Eye (tissue), 1 donor: ENCODE results near the gene BSN.

Experiments used
- DNase-seq: peaks from one replicate; pipeline ENCODE4 v3.0.0-alpha.2; 2015

The BSN gene

DNA sequence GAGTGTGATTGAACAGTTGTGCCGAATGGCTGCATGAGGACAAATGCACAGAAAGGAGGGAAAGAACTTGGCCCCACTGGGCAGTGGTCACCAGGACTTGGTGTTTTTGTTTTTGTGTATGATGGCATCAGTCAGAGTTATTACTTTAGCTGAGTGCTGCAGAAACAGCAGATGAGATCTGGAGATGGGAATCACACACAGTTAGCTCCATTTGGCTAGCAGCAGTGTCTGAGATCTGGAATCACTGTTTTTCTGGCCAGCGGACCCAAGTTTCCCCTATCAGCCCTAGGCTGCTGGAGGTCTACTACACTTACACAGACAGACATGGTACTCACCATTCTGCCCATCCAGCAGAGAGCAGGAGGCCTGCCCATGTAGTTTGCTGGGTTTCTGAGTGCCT lies 74.0 kb downstream of the BSN start:
- DNase-seq: no peak

DNA sequence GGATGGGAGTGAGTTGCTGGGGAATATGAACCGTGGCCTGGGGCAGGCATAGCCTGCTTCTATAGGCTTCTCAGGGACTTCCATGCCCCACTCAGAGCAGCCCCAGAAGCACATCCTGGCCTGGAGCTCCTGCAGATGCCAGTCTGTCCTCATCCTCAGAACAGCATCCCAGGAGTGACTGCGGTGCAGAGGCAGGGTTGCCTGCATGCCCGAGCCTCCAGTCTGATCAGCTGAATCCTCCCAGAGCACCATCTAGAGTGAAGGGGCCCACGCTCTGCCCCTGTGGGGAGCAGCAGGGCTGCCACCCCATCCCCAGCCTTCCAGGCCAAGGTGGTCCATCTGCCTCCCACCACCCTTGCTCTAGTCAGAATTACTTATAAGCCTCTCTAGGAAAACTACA lies 75.2 kb downstream of the BSN start:
- DNase-seq: no peak

DNA sequence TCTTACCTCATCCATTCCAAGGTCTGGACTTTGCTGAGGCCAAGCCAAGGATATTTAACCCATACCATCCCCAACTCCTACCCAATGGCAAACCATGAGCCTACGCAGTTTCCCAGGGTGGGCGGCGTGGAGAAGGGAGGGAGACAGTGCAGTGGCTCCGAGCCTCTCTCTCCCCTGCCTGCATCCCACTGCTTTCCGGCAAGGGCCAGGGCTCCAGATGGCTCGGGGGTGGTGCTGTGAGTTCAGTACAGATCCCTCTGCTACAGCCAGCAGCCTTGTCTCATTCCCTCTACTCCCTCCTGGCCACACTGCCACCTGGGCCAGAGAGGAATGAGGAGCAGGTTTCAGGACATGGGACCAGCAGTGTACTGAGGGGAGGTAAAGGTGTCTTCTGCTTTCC lies 75.6 kb downstream of the BSN start:
- no peak for DNase-seq

DNA sequence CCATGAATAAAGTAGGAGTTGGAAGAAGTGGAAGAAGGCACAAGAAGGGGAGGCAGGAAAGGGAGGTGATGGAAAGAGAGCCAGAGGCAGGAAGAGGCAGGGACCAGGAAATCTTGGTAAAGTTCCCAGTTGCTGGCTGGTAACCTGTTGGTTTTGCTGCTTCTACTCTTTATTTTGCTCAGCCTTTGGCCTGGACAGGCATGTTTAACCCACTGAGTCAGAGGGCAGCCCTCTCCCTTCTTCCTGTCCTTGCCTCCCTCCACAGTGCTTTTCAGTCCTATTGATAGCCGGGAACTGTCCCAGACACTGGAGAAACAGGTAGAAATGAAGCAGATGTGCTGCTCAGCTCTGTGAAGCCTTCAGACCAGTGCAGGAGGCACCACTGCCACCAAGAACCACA lies 76.5 kb downstream of the BSN start:
- DNase-seq: no peak

DNA sequence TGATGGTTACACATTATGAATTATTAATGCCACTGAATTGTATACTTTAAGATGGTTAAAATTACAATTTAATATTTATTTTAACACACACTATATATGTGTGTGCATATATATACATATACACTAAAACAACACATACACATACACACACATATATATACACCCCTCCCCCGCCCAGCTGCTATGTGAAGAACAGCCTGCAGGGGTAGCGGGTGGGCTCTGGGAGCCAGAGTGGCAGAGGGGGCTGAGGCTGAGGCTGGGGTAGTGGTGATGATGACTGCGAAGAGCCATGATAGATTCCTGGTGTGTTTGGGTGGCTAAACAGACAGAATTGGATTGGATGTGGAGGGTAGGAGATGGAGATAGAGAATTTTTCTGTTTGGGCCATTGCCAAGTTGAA lies 80.5 kb downstream of the BSN start:
- no peak for DNase-seq

DNA sequence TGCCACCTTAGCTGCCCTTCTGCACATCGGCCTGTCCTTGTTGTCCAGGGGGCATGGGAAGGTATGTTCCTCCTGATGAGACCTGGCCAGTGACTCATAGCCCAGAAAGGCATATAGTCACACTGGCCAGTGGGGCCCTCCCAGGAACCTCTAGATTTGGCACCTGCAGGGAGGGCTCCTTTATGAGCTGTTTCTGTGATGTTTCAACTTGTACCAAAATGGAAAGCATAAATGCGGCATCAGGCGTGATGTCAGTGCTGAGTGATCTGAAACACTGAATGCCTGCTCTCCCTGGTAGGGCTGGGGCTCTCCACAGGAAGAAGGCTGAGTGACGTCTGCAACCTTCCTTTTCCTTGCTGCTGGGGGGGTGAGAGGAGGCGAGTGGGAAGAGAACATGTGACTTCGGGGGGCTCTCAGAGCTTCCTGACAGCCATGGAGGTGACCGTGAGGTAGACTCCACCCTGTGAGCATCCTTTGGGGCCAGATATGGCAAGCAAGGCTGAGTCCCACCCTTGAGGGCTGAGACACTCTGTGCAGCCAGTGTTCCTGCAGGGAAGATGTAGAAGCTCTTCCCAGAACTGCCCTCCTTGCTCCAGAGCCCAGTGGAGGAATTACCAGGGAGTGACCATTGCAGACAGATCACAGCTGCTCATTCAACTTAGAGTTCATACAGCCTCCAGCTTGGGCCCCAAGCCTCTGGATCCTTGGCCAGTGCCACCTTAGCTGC lies 82.8 kb downstream of the BSN start:
- no peak for DNase-seq

DNA sequence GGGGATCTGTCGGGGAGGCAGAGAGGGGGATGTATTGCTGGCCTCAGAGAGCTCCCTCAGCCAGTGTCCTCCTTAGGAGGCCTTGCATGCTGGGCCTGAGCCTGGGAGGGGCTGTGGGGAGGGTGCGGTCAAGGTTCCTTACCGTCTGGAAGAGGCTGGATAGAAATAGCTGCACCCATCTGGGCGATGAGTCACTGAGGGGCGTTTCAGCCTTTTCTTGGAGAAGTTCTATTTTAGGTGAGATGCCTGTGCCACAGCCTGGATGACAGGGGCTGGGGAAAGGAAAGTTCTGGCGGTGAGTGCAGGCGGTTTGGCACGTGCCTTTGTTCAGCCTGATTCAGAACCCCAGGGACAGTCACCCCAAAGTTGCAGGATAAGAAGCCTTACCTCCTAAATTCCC lies 84.2 kb downstream of the BSN start:
- DNase-seq: no peak

DNA sequence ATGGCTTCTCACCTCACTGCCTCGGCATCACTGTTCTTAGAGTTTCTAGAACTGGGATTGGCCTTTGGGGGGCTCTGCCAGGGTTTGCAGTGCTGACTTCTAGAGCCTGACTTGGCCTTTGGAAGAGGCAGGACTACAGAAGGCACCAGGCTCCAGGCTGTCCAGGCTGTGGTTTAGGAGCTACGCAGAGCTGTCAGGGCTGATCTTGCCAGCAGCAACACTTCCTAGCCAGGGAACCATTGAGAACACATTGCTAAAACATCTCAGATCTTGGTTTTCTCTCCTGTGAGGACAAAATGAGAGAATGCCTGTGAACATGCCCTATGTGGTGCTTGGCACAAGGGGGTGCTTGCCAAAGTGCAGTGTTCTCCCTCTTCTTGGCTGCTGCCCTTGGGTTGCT lies 85.3 kb downstream of the BSN start:
- no peak for DNase-seq

DNA sequence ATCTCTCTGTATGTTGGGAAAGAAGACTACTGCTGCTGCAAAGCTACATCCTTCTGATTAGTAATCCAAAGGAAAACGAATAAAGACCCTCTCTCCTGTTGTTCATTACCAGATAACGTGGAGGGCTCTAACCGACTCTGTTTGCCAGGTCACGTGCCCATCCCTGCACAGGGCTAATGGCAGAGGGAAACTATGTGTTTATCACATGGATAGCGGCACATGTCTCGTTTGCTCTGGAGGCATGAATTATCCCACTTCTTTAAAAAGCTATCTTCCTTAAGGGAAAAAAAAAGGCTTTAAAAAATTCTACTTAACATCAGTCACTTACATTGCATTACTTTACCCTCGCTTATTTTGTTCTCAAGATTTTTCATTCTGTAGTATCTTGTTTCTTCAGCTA lies 87.0 kb downstream of the BSN start:
- DNase-seq: no peak

DNA sequence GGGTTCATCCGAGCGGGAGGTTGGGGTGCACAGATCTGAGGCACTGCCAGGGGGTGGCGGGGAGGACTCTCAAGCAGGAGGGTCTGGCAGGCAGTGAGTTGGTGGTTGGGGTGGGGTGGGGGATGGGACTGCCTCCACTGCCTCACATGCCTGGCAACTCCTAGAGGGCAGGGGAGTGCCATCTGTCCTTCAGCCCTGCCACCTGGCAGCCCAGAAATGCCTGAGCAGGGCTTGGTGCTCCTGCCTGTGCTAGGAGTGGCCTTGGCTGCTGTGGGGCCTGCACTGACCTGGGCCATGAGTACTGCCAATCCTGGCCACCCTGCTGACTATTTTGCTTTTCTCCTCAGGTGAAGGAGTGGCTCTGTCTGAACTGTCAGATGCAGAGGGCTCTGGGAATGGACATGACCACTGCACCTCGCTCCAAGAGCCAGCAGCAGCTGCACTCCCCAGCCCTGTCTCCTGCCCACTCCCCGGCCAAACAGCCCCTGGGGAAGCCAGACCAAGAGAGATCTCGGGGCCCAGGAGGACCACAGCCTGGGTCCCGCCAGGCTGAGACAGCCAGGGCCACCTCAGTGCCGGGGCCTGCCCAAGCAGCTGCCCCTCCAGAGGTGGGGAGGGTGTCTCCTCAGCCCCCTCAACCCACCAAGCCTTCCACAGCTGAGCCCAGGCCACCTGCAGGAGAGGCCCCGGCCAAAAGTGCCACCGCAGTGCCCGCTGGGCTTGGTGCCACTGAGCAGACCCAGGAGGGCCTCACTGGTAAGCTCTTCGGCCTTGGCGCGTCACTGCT lies 87.8 kb downstream of the BSN start:
- DNase-seq: no peak

DNA sequence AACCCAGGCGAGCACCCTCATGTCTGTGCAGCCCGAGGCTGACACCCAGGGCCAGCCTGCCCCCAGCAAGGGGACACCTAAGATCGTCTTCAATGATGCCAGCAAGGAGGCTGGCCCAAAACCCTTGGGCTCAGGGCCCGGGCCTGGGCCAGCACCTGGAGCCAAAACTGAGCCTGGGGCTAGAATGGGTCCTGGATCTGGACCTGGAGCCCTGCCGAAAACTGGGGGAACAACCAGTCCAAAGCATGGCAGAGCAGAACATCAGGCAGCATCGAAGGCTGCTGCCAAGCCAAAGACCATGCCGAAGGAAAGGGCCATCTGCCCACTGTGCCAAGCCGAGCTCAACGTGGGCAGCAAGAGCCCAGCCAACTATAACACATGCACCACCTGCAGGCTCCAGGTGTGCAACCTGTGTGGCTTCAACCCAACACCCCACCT lies 88.5 kb downstream of the BSN start:
- no peak for DNase-seq

DNA sequence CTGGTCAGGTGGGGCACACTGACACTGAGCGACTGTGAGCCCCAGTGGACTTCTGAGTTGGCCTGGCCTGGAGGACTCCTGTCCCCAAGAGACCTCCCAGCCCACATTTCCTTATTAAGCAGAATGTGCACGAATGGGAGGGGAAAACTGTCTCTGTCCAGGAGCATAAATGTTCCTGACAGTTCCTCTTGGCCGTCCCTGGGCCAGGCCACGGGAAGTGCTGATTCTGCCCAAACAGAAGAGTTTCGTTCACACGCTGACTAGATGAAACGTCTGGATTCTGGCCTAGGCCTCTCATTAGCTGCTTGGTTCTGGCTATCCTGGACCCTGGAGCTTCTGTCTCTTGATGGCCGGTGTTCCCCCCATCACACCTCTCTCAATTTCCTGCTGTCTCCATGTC lies 90.4 kb downstream of the BSN start:
- DNase-seq: no peak

DNA sequence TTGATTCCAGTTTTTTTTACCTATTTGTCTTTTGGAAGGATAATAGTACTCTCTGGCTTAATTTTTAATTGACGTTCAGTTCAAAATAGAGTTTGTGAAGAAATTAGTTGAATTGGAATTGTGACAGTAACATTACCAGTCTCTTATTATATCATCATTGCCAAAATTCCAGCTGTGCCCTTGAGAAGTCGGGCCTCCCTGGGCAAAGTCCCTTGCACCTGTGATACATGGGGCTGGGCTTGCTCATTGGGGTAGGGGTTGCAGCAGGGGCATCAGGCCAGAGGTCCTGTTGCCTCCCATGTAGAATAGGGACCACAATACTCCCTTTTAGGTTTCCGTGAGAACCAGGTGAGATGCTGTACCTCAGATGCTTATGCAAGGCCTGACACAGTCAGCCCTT lies 92.0 kb downstream of the BSN start:
- no peak for DNase-seq

DNA sequence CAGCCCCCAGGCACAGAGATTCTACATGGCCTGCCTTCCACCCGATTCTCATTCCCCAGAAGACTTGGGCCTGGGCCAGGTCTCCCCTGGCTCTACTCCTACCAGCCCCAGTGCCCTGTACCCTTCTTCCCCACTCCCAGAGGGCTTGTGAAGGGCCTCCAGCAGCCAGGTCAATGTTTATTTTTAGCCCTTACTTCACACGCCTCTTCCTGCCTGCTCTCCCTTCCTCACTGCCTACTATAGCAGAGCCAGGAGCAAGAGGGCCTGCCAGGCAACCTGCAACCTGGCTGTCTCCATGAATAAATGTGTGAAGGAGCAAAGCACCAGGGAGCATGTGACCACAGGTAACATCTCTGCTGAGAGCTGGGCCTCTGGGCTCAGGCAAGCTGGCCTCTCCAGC lies 93.5 kb downstream of the BSN start:
- DNase-seq: no peak

DNA sequence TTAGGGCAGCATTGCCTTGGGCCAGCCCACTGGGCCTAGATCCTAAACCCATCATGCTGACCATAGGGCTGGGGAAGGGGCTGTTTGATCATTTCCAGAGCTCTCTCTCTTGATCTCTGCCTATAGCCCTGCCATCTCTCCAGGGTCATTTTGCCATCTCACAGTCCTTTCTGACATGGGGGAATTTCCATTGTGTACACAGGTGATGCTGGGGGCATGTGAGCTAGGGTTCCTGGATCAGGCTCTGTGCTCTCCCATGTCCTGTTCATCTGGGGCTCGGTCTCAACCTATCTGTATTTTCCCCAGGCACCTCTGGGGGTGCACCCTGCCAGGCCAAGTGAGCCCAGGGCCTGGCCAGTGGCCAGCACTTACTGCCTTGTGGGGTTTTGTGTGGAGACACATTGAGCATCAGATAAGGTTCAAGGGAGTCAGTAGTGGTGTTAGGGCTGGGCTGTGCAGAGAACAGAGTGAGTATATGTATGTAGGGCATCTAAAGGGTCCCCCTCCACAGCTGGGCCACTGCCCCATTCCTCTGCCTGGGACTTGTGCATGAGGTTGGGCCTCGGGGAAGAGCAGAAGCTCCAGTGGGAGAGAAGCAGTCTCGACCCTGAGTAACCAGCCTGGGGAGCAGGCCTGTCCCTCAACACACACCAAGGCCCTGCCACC lies 94.2 kb downstream of the BSN start:
- no peak for DNase-seq

DNA sequence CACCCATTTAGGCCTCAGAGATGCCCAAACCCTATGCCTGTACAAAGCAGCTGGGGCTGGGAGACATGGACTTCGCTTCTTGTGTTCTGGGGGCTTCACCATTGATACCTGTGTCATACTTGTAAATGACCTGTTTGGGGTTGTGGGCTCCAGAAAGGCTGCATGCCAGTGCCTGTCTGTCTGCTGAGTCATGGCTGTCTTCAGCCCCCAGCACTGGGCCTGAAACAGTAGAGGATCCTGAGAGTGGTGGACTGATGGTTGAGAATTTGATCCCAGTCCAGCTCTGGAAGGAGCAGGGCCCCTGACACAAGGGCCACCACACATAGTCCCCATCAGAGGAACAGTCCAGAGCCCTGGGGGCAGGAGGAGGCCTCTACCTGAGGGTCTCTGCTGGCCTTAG lies 95.3 kb downstream of the BSN start:
- DNase-seq: no peak

DNA sequence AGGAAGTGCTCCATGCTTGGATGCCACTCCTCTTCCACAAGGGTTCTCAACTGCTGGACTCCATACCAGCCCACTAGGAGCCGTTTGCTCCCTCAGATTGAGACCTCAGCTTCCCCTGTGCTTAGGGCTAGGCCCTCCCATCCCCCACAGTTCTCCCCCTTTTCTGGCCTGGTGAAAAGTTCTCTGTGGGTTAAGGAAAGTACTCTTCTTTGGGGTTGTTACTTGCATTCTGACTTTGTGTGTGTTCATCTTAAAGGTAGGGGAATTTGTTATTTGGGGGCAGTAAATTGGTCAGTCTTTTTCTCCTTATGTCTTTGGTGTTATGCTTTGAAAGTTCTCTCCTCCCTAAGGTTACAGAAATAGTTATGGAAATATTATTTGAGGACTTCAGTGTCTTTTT lies 95.9 kb downstream of the BSN start:
- no peak for DNase-seq

DNA sequence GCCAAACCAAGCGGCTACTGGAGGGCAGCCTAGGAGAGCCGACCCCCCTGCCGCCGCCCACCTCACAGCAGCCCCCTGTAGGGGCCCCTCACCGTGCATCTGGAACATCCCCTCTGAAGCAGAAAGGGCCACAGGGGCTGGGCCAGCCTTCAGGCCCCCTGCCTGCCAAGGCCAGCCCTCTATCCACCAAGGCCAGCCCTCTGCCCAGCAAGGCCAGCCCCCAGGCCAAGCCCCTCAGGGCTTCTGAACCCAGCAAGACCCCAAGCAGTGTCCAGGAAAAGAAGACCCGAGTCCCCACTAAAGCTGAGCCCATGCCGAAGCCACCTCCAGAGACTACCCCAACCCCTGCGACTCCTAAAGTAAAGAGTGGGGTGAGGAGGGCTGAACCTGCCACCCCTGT lies 96.4 kb downstream of the BSN start:
- peak; percentile 11 for DNase-seq

DNA sequence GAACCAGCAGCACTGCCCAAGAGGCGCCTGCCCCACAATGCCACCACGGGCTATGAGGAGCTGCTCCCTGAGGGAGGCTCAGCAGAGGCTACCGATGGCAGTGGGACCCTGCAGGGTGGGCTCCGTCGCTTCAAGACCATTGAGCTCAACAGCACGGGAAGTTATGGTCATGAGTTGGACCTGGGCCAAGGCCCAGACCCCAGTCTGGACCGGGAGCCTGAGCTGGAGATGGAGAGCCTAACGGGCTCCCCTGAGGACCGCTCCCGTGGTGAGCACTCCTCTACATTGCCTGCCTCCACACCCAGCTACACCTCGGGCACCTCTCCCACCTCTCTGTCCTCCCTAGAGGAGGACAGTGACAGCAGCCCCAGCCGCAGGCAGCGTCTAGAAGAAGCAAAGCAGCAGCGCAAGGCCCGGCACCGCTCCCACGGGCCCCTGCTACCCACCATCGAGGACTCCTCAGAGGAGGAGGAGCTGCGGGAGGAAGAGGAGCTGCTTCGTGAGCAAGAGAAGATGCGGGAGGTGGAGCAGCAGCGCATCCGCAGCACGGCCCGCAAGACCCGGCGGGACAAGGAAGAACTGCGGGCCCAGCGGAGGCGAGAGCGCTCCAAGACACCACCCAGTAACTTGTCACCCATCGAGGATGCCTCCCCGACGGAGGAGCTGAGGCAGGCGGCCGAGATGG lies 98.1 kb downstream of the BSN start:
- no peak for DNase-seq

DNA sequence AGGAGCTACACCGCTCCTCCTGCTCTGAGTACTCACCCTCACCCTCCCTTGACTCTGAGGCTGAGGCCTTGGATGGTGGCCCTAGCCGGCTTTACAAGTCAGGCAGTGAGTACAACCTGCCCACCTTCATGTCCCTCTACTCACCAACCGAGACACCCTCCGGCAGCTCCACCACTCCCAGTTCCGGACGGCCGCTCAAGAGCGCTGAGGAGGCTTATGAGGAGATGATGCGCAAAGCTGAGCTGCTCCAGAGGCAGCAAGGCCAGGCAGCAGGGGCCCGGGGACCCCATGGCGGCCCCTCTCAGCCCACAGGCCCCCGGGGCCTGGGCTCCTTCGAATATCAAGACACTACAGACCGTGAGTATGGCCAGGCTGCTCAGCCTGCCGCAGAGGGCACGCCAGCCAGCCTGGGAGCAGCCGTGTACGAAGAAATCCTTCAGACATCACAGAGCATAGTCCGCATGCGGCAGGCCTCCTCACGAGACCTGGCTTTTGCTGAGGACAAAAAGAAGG lies 98.7 kb downstream of the BSN start:
- no peak for DNase-seq

DNA sequence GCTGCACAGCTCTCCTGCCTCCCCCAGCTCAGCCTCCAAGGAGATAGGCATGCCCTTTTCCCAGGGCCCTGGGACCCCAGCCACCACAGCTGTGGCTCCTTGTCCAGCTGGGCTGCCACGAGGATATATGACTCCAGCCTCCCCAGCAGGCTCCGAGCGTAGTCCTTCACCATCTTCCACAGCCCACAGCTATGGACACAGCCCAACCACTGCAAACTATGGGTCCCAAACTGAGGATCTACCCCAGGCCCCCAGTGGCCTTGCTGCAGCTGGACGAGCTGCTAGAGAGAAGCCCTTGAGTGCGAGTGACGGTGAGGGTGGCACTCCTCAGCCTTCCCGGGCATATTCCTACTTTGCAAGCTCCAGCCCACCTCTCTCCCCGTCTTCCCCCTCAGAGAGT lies 99.3 kb downstream of the BSN start:
- no peak for DNase-seq

DNA sequence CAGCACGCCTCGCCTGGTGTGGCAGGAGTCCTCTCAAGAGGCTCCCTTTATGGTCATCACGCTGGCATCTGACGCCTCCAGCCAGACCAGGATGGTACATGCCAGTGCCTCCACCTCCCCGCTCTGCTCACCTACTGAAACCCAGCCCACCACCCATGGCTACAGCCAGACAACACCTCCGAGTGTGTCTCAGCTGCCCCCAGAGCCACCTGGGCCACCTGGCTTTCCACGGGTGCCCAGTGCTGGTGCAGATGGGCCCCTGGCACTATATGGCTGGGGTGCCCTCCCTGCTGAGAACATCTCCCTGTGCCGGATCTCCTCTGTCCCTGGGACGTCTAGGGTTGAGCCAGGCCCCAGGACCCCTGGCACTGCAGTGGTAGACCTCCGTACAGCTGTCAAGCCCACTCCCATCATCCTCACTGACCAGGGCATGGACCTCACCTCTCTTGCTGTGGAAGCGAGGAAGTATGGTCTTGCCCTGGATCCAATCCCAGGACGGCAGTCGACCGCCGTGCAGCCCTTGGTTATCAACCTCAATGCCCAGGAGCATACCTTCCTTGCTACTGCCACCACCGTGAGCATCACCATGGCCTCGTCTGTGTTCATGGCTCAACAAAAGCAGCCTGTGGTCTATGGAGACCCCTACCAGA lies 100.0 kb downstream of the BSN start:
- DNase-seq: no peak
